GM12874 (cell line): ENCODE data around the gene GTSE1.

Experiments used
- TF ChIP-seq, protein P1 (sequence below): IDR thresholded peaks from 2 replicates; pipeline ENCODE4 v1.5.1; 2011; ENCODE audit warnings: low read depth, mild to moderate bottlenecking, control low read depth, low read length, moderate library complexity; ENCODE audit not compliant: insufficient read depth

The GTSE1 gene

DNA sequence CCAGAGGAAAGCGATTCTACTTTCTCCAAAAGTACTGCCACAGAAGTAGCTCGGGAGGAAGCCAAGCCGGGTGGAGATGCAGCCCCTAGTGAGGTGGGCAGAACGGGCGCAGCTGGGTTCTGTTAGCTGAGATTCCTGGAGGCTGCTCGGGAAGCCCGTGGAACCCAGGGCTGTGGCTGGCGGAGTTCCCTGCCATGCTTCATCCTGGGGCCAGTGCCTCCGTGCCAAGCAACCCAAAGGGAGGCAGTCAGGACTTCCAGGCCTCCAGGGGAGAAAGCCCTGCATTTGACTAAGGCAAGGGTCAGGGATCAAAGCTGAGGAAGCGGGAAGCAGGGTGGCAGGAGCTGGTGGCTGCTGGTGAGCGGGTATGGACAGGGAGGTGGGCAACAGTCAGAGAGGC lies 32.1 kb downstream of the GTSE1 start:
- TF ChIP-seq, protein P1, sequence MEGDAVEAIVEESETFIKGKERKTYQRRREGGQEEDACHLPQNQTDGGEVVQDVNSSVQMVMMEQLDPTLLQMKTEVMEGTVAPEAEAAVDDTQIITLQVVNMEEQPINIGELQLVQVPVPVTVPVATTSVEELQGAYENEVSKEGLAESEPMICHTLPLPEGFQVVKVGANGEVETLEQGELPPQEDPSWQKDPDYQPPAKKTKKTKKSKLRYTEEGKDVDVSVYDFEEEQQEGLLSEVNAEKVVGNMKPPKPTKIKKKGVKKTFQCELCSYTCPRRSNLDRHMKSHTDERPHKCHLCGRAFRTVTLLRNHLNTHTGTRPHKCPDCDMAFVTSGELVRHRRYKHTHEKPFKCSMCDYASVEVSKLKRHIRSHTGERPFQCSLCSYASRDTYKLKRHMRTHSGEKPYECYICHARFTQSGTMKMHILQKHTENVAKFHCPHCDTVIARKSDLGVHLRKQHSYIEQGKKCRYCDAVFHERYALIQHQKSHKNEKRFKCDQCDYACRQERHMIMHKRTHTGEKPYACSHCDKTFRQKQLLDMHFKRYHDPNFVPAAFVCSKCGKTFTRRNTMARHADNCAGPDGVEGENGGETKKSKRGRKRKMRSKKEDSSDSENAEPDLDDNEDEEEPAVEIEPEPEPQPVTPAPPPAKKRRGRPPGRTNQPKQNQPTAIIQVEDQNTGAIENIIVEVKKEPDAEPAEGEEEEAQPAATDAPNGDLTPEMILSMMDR = no peak

DNA sequence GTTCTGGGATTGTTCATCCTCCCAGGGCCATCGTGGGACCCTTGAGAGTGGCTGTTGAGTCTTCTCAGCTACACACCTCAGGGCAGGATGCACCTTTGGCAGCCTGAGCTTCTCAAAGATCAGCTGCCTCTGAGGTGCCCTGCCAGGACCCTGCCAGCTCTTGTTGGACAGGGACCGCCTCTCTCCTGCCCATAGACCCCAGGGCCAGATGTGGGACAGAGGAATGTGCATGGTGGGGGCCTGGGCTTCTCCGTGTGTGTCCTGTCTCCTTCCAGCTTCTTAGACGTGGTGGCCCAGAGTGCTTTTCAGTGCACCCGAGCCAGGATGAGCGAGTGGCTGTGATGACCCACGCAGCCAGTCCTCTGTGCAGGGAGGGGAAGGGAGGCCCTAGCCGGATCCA lies 32.9 kb downstream of the GTSE1 start:
- TF ChIP-seq, protein P1 = no peak

DNA sequence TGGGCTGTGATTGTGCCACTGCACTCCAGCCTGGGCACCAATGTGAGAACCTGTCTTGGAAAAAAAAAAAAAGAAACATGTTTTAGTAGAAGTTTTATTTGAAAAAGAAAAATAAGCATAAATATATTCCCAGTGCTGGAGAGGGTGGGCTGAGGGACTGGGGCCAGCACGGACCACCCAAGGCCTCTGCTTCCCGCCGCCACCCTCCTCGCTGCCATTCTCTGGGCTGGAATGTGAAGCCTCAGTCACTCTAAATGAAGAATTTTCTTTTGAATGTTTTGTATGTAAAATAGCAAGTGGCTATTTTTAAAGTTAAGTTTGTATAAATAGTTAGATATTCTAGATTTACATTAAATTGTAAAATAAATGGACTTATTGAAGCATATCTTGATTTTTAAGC lies 33.8 kb downstream of the GTSE1 start:
- TF ChIP-seq, protein P1 = no peak

DNA sequence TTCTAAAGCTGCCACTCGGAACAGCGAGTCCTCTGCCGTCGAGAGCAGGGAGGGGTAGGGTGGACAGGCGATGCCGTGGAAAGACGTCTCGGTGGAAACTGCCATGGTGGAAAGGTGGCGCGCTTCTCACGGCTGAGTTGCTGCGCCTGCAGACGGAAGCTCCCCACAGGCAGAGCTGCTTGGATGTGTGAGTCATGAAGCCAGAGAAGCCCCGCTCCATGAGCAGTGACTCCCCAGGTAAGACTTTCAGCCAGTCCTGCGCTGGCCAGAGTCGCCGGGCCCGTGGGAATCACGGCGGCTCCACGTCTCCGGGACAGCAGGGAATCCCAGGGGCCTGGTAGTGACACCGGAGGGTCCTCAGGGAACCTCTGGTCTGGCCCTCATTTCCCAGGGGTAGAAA lies 34.8 kb downstream of the GTSE1 start:
- TF ChIP-seq, protein P1 = no peak

DNA sequence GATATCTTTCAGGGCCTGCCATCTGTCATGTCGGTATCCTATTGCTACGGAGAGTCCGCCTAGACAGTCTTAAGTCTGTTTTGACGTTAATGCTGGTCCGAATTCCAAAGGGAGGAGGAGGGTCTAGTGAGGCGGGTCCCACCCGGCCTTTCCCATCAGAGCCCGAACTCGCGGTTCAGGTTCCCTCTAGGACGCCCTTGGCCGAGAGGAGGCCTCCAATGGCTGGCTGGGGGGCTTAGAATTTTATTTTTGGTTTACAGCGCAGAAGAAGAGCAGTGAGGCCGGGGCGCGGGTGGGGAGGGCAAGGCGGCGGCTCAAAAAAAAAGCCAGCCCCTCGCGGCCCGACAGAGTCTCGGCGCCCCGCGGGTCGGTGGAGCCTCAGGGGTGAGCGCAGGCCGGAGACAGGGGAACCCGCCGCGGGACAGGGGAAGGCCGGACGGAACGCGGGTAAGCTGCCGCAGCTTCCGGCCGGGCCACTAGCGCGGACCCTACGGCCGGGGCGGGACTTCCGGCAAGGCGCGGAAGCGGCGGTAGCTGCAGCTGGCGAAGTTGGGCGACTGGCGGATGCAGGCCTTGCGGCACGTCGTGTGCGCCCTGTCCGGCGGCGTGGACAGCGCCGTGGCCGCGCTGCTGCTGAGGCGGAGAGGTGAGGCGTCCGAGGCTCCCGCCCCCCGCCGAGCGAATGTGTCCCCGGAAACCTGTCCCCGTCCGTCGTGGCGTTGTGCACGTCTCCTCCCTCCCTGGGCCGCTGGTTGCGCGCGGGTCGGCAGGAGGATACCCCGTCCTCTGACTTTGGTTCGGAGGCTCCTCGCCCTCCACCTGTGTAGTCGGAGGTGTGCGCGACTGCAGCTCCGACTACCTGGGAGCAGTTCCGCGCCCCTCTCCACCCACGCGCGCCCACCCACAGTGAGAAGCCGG lies 38.8 kb downstream of the GTSE1 start, which contains the start of gene TRMU:
Gene TRMU (plus strand): TSS at position 514 of the 918 bp plus-strand sequence. CDS start 51 bp downstream, at position 565.
- TF ChIP-seq, protein P1 = no peak

DNA sequence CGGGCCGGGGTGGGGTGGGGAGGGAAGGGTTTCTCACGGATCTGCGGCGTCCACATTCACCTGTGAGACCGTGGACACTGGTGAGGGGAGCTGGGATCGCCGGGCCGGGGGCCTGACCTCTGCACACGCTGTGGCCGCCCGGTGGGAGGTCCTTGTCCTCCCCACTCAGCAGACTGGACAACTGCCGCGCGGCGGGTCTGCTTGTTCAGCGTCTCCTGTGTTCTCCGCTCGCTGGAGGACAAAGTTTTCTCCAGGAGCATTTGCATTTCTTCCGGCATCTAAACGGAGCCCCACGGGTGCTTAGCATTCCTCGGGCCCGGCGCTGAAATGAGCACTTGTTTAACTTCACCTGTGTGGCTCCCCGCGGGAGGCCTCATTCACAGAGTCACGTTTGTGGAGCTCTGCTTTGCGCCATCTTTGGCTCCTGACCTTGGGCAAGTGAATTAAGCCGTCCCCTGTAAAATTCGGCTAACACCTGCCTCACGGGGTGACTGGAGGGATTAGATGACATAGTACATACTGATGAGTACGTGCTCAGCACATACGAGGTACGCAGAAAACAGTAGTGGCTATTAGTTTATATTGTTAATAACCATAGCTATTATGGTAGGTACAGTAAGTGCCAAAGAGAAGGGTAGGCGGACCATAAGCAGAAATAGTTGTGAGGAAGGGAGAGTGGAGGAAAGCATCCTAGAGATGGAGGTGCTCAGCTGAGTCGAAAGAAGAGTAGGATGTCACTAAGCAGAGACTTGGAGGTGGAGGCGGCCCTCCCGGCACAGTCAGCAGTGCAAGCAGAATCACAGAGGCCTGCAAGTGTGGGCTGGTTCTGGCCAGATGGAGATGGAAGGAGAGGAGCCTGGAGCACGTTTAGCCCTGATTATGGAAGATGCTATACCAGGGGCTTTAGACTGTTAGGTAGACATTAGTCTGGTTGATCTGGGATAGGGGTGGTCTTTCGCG lies 39.7 kb downstream of the GTSE1 start:
- TF ChIP-seq, protein P1 = no peak

DNA sequence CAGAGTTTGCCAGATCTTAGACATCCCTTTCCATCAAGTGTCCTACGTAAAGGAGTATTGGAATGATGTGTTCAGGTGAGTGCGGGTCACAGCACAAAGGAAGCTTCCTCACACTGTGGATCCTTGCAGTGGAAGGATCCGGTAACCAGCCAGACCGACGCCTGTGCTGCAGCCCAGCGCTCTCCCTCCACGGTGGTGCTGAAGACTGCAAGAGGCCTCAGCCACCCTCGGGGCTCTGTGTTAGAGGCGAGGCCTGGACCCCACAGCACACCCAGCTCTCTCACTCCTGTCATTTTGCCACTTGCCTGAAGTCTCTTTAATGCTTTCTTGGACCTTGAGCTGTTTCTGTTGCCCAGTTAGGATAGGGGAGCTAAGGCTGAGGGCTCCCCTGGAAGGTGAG lies 41.2 kb downstream of the GTSE1 start:
- TF ChIP-seq, protein P1 = no peak
